PC-9 (cell line): ENCODE results near the gene HIF1A. TPM values are rescaled to one million over a fixed set of nuclear protein-coding genes. Genes with fewer than 3 reads are reported as not detected.

Experiments used
- BruUV-seq: library from RNA; stranded (reverse); fragments of 400-500 nt; replicated peaks from 2 replicates; lab custom pipeline; 2021; lab: Mats Ljungman, UMichigan
- CTCF ChIA-PET: fragments of 300-600 bp; sonication (Branson Sonifier 250); formaldehyde crosslinking; loops from one replicate; lab custom pipeline; 2022; ENCODE audit warnings: antibody characterized with exemption; lab: Charles Lee
- POLR2A ChIA-PET: fragments of 300-600 bp; sonication (Branson Sonifier 250); formaldehyde crosslinking; loops from one replicate; lab custom pipeline; 2022; ENCODE audit warnings: antibody characterized with exemption; ENCODE audit not compliant: unreplicated experiment; lab: Charles Lee
- DNase-seq, 2 experiments: peaks; one replicate each; pipeline versions ENCODE4 v3.0.0 to v3.0.0-alpha.2; 2015 to 2022; ENCODE audit warnings: mixed read lengths in 1 of 2
- H2AFZ ChIP-seq: fragments of 200-600 bp; sonication (generic); 2 replicates; pipeline ENCODE4 v1.8.1; 2017; ENCODE audit warnings: antibody characterized with exemption
- H3F3A ChIP-seq: fragments of 200-600 bp; sonication (generic); 2 replicates; pipeline ENCODE4 v1.8.1; 2017; ENCODE audit warnings: antibody characterized with exemption, mild to moderate bottlenecking, low read depth; ENCODE audit not compliant: insufficient read depth
- H3K27ac ChIP-seq: fragments of 200-600 bp; sonication (generic); 2 replicates; pipeline ENCODE4 v1.6.1; 2016; ENCODE audit warnings: mixed run types
- H3K27me3 ChIP-seq: fragments of 200-600 bp; sonication (generic); 2 replicates; pipeline ENCODE4 v1.6.1; 2016; ENCODE audit warnings: low read depth, mixed run types; ENCODE audit not compliant: insufficient read depth
- H3K36me3 ChIP-seq: fragments of 200-600 bp; sonication (generic); 2 replicates; pipeline ENCODE4 v1.6.1; 2016; ENCODE audit warnings: low read depth, mixed run types
- H3K4me1 ChIP-seq: fragments of 200-600 bp; sonication (generic); replicated peaks from 2 replicates; pipeline ENCODE4 v1.6.1; 2016; ENCODE audit warnings: mixed run types; ENCODE audit not compliant: insufficient read depth
- H3K4me2 ChIP-seq: fragments of 200-600 bp; sonication (generic); 2 replicates; pipeline ENCODE4 v1.6.1; 2017; ENCODE audit warnings: mixed run types
- H3K4me3 ChIP-seq: fragments of 200-600 bp; sonication (generic); 2 replicates; pipeline ENCODE4 v1.6.1; 2016; ENCODE audit warnings: mixed run types
- H3K79me2 ChIP-seq: fragments of 200-600 bp; sonication (generic); 2 replicates; pipeline ENCODE4 v1.6.1; 2017; ENCODE audit warnings: low read depth, mixed run types
- H3K9me2 ChIP-seq: fragments of 200-600 bp; sonication (generic); 2 replicates; pipeline ENCODE4 v1.8.1; 2017; ENCODE audit warnings: mild to moderate bottlenecking; ENCODE audit not compliant: insufficient read depth
- H3K9me3 ChIP-seq: fragments of 200-600 bp; sonication (generic); 2 replicates; pipeline ENCODE4 v1.8.1; 2016; ENCODE audit warnings: low read depth; ENCODE audit not compliant: insufficient read depth
- H4K20me1 ChIP-seq: fragments of 200-600 bp; sonication (generic); 2 replicates; pipeline ENCODE4 v1.8.1; 2017; ENCODE audit not compliant: insufficient read depth
- EZH2 ChIP-seq: fragments of 200-600 bp; sonication (generic); IDR thresholded peaks from 2 replicates; pipeline ENCODE4 v1.8.0; 2017; ENCODE audit warnings: antibody characterized with exemption, low read depth
- intact Hi-C: fragments of 100-400 bp; cut with micrococcal nuclease; formaldehyde crosslinking; loops from one replicate; pipeline ENCODE4 v1.10.0; 2022; ENCODE audit not compliant: unreplicated experiment
- total RNA-seq: library from RNA; stranded (reverse); gene quantifications from 2 replicates; pipeline ENCODE4 v1.2.3, GENCODE V29; 2021
- TF ChIP-seq, protein P1 (sequence below): fragments of 200-600 bp; sonication (generic); conservative IDR thresholded peaks from 2 replicates; pipeline ENCODE4 v1.6.1; 2017; ENCODE audit warnings: mixed run types, antibody characterized with exemption, mild to moderate bottlenecking, moderate library complexity

The HIF1A gene
- total RNA-seq, 1 experiment from 2014 or later: 146 TPM

DNA sequence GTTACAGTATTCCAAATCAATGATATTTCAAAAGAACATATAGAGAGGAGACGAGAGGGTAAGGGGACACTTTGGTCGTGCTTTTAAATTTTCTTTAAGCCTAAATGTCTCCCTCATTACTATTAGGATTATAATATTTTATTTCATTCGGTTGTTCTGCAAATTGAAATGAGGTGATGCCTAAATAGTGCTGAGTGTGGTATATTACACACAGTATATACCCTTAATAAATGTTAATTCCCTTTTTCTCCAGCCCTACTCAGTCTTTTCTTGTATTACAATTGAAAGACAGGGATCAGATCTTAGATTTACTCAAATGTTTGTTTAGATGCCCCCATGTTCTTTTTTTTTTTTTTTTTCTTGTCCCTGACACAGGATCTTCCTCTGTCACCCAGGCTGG lies 74.6 kb downstream of the HIF1A start:
- DNase-seq: no peak
- Histone ChIP-seq H3K27ac (no peak overlapping the region), H2AFZ (no peak overlapping the region), H3K27me3 (no peaks in the 10 kb centered on the region), H3K4me3 (no peak overlapping the region), H3K4me2 (no peak overlapping the region), H3K4me1 (peaks cover 19% of the 10 kb centered on the region), H3K9me3 (no peaks in the 10 kb centered on the region), H3K9me2 (no peaks in the 10 kb centered on the region), H3K36me3 (peaks cover 53% of the 10 kb centered on the region), H3K79me2 (peaks cover 40% of the 10 kb centered on the region), H4K20me1 (no peaks in the 10 kb centered on the region; the same call in 1 of the 2 replicates), H3F3A (no peaks in the 10 kb centered on the region; the same call in 1 of the 2 replicates)
- intact Hi-C loops: no loop called here
- POLR2A ChIA-PET: no interaction called here
- BruUV-seq: no TSS peak
- CTCF ChIA-PET: no interaction called here
- TF ChIP-seq, protein P1, sequence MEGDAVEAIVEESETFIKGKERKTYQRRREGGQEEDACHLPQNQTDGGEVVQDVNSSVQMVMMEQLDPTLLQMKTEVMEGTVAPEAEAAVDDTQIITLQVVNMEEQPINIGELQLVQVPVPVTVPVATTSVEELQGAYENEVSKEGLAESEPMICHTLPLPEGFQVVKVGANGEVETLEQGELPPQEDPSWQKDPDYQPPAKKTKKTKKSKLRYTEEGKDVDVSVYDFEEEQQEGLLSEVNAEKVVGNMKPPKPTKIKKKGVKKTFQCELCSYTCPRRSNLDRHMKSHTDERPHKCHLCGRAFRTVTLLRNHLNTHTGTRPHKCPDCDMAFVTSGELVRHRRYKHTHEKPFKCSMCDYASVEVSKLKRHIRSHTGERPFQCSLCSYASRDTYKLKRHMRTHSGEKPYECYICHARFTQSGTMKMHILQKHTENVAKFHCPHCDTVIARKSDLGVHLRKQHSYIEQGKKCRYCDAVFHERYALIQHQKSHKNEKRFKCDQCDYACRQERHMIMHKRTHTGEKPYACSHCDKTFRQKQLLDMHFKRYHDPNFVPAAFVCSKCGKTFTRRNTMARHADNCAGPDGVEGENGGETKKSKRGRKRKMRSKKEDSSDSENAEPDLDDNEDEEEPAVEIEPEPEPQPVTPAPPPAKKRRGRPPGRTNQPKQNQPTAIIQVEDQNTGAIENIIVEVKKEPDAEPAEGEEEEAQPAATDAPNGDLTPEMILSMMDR: no peak
- no peak for TF ChIP-seq EZH2

DNA sequence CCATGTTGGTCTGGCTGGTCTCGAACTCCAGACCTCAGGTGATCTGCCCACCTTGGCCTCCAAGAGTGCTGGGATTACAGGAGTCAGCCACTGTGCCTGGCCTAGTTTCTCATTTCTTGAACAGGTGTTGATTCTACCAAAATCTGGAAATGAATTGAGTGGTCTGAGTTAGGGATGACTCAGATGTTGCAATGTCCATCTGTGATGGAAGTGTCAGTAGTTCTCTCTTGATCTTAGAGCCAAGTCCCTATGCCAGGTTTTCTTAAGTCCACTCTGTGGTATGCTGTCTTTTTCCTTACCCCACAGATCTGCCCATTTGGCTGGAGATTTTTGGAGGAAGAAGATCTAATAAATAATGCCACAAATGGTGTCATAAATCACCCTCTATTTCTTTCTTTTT lies 79.5 kb downstream of the HIF1A start:
- no peaks in the 10 kb centered on the region for H4K20me1 ChIP-seq
- peaks cover 3% of the 10 kb centered on the region for H3F3A ChIP-seq
- CTCF ChIA-PET: no interaction called here
- no peaks in the 10 kb centered on the region for H3K79me2 ChIP-seq
- H3K36me3 ChIP-seq: peaks cover 71% of the 10 kb centered on the region
- H3K27me3 ChIP-seq: no peaks in the 10 kb centered on the region
- DNase-seq: no peak
- no TSS peak for BruUV-seq
- H2AFZ ChIP-seq: no peak overlapping the region
- H3K9me3 ChIP-seq: no peaks in the 10 kb centered on the region
- no peaks in the 10 kb centered on the region for H3K9me2 ChIP-seq
- no peak overlapping the region for H3K27ac ChIP-seq
- no peak for TF ChIP-seq EZH2
- TF ChIP-seq, protein P1: no peak
- no peaks in the 10 kb centered on the region for H3K4me1 ChIP-seq
- H3K4me2 ChIP-seq: no peak overlapping the region
- no peak overlapping the region for H3K4me3 ChIP-seq
- POLR2A ChIA-PET: no interaction called here
- intact Hi-C loops: no loop called here

DNA sequence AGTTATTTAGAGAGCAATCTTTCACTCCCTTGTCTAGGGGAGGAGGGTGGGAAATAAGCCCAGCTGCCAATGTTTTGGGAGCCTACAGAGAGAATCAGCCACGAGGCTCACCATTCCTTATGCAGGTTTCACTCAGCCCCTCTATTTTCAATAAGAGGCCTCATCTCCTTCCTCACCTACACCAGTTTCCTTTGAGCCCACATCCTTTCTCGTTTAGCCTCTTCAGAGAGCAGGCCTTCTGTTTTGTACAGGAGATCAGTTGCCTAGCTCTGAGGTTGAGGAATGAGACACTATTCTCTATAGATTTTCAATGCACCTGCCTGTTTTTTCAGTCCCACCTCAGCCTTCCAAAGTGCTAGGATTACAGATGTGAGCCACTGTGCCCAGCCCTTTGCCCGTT lies 84.8 kb downstream of the HIF1A start:
- TF ChIP-seq EZH2: no peak
- TF ChIP-seq, protein P1: no peak
- no peaks in the 10 kb centered on the region for H3K4me1 ChIP-seq
- DNase-seq: no peak
- intact Hi-C loops: no loop called here
- no peaks in the 10 kb centered on the region for H4K20me1 ChIP-seq
- H3K9me3 ChIP-seq: no peaks in the 10 kb centered on the region
- H3K4me2 ChIP-seq: no peak overlapping the region
- peaks cover 84% of the 10 kb centered on the region for H3K36me3 ChIP-seq
- H3K27ac ChIP-seq: no peak overlapping the region
- no peaks in the 10 kb centered on the region for H3K79me2 ChIP-seq
- H3K27me3 ChIP-seq: no peaks in the 10 kb centered on the region
- ChIA-PET POLR2A (no interaction called here), CTCF (no interaction called here)
- no peak overlapping the region for H3K4me3 ChIP-seq
- peaks cover 3% of the 10 kb centered on the region; the same call in 1 of the 2 replicates for H3F3A ChIP-seq
- no peak overlapping the region for H2AFZ ChIP-seq
- no TSS peak for BruUV-seq
- no peaks in the 10 kb centered on the region for H3K9me2 ChIP-seq
